ENCODE results near the gene MEIOB.
"Not testable (repeated sequence)": the region's sequence is repeated elsewhere in the genome, so short reads cannot be mapped to it uniquely, and the experiment has no call there.

The MEIOB gene

GRCh38 chr16:1815461-1815860, 56.5 kb downstream of the MEIOB start:
- no peak for DNase-seq (ENCODE audit: low read depth)

DNA sequence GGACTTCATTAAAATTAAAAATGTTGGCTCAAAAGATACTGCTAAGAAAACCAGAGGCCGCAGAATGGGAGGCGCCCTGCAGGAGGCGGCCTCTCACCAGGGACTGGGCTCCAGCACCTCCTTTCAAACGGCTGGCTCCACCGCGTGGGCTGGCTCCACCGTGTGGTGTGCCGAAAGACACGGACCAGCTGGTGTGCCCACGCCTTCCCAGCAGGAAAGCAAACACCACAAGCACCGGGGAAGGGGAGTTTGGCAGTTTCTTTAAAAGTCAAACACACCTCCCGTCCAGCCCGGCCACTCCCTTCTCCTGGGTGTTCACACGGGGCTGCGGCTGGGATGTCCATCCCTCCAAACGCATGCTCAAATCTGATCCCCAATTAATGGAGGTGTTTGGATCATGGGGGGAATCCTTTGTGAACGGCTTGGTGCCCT, 59.2 kb downstream of the MEIOB start:
- peak; percentile 58 for DNase-seq (ENCODE audit: low read depth)

DNA sequence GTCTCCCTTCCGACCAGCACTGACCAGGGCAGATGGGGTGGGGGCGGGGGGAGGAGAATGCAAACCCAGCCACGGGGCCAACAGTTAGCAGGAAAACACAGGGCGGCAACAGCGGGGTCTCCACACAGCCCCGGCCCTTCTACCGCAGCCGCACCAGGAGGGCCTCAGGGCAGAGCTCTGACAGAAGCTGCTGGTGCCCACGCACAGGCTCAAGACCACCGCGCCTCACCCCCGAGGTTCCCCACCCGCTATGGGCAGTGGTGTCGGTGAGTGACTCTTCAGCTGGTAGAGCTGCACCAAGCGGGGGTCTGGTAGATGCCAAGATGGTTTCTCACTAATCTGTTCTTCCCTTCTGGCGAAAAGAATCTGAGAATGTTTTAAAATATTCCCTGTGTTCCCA, 61.4 kb downstream of the MEIOB start:
- DNase-seq (ENCODE audit: low read depth) = no peak

- DNase-seq (ENCODE audit: low read depth) = no peak
Measured at GRCh38 chr16:1810106-1810505, 61.9 kb downstream of the MEIOB start.

- DNase-seq (ENCODE audit: low read depth) = no peak
Measured at GRCh38 chr16:1809281-1809801, 62.6 kb downstream of the MEIOB start.

DNA sequence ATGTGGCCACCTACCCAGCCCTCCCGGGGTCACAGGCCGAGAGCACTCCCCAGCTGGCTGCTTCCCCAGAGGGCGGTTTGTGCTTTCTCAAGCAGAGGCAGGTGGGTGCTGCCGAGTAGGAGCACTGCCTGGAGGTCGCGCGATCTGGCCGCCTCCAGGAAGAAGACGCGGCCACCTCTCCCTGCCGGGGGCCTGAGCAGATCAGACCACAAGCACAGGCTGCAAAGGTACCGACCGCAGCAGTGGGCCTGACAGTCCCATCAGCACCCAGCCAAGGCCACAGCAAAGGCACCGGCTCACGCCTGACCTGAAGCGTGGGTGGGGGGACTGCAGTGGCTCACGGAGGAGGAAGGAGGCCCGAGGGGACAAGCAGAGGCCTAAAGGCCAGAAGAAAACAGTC, 63.3 kb downstream of the MEIOB start:
- DNase-seq (ENCODE audit: low read depth) = no peak

DNA sequence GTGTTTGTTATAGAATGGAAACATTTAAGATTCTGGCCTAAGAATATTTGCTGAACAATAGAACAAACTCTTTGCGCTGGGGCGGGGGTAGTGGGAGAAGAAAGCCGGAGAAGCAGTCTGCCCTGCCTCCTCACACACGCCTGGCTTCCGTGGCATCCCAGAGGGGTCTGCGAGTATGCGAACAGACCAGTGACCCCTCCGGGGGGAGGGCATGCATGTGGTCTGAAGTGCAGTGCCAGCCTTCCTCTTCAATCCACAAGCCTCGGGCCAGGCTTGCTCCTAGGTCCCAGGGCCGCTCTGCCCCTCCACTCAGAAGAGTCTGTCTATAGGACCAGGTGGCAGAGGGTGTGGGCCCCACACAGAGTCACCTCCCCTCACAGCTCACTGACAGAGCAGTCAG, 64.3 kb downstream of the MEIOB start:
- no peak for DNase-seq (ENCODE audit: low read depth)

DNA sequence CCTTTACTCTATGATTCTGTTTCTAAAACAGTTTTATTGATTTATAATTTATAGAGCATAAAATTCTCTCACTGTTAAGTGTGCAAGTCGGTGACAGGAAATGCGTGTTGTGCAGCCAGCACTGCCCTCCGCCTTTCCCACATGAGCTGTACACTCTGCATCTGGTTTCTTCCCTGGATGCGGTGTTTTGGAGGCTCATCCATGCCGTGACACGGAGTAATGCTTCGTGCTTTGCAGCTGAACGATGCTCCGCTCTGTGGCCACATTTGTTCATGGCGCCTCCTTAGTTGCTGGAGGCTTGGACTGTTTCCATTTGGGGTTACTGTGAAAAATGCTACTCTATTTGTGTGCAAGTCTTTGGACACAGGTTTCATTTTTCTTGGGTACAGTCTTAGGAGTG, 71.3 kb downstream of the MEIOB start:
- DNase-seq (ENCODE audit: low read depth) = no peak

- not testable (repeated sequence) for DNase-seq (ENCODE audit: low read depth)
Measured at GRCh38 chr16:1799263-1799662, 72.7 kb downstream of the MEIOB start.

GRCh38 chr16:1794908-1795666, 76.9 kb downstream of the MEIOB start:
- DNase-seq (ENCODE audit: low read depth) = no peak

DNA sequence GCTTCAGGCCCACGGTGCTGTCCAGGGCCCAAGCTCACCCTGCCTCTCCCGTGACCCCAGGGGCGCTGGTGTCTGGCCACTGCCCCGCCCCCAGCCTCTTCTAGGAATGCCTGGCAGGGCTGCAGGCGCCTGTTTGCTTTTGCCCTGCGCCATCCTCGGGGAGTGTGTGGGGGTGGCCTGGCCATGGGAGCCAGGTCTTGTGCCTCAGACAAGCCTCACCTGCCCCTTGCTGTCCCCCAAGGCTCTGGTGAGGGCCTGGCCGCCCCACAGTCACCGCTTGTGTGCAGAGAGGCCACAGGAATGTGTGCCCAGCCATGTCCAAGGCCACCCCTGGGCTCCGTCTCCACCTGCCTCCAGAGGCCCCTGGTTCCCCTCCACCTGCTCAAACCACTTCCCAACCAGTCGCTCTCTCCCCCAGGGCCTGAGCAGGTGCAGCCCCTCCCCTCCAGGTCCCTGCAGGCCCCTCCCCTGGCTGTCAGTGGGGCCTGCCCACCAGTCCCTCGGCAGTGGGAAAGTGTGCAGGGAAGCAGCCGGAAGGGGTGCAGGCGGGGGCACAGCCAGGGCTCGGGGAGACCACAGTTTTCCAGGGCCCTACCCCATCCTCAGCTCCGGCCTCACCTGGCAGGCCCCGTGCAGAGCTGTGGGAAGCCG, 77.6 kb downstream of the MEIOB start:
- no peak for DNase-seq (ENCODE audit: low read depth)

GRCh38 chr16:1793578-1794220, 78.3 kb downstream of the MEIOB start, which contains the start of gene IGFALS:
IGFALS (minus strand) TSS chr16:1793705; CDS start chr16:1793652, 53 bp downstream.
- no peak for DNase-seq (ENCODE audit: low read depth)

DNA sequence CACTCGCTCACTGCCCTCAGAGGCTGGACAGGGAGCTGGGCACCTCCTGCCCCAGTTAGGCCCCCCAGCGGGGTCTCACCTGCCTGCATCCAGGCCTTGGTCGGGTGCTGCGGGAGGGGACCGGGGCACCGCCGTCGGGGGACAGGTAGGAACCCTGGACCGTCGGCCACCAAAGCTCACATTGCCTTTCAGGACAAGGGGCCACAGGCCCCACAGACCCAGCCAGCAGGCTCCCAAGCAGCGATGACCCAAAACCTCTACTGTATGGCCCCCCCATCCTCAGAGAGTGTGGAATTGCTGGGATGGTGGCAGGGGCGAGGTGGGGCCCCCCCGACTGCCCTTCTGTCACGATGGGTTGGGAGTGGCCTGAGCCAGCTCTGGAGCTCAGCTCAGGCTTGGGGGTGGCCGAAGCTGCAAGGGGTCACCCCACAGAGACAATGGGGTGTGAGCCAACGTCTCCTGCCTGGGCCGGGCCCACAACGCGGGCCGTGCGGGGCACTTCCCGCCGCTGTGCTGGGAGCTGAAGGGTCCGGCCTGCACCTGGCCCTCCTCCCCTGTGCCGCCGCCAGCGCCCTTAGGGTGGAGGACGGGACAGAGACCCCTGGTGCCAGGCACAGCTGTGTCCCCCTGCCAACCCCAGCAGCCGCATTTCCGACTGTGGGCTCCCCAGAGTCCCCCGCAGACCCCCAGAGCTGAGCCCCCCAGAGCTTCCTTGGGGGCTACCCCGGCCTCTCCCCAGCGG, 79.0 kb downstream of the MEIOB start:
- DNase-seq (ENCODE audit: low read depth) = no peak

DNA sequence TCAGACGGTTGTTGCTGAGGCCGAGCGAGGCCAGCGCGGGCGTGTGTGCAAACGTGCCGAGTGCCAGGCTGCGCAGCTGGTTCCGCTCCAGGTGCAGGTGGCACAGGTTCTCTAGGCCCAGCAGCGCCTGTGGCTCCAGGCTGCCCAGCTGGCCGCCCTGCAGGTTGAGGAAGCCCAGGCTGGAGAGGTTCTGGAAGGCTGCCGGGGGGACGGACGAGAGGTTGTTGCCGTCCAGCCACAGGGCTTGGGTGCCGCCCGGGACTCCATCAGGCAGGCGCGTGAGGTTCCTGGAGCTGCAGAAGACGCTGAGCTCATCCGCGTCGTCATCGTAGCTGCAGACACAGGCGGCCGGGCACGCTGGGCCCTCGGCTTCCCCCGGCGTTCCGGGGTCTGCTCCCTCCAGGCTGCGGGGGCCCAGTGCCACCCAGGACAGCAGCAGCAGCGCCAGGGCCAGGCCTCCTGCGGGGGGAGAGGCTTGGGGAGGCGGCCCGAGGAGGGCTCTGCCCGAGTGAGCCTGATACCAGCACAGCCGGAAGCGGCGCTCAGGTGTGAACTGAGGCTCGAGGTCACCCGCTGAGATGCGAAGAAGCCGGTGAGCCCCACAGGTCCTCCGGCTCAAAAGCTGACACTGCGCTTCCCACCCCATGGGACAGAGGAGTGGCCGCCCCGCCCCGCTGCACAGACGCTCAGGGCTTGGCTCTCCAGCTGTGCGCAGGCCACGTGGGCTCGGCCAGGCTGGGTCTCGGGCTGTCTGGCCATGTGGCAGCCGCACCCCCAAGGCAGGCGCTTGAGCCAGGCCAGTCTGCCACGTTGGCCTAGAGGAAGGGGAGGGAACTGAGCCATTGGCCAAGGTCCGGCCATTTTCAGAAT, 79.8 kb downstream of the MEIOB start:
- no peak for DNase-seq (ENCODE audit: low read depth)

- DNase-seq (ENCODE audit: low read depth) = no peak
Measured at GRCh38 chr16:1791256-1791942, 80.6 kb downstream of the MEIOB start.

GRCh38 chr16:1790611-1791255, 81.2 kb downstream of the MEIOB start:
- no peak for DNase-seq (ENCODE audit: low read depth)

- no peak for DNase-seq (ENCODE audit: low read depth)
Measured at GRCh38 chr16:1790261-1790610, 81.7 kb downstream of the MEIOB start.

- no peak for DNase-seq (ENCODE audit: low read depth)
Measured at GRCh38 chr16:1789643-1790045, 82.3 kb downstream of the MEIOB start.

- no peak for DNase-seq (ENCODE audit: low read depth)
Measured at GRCh38 chr16:1788708-1789100, 83.3 kb downstream of the MEIOB start.

DNA sequence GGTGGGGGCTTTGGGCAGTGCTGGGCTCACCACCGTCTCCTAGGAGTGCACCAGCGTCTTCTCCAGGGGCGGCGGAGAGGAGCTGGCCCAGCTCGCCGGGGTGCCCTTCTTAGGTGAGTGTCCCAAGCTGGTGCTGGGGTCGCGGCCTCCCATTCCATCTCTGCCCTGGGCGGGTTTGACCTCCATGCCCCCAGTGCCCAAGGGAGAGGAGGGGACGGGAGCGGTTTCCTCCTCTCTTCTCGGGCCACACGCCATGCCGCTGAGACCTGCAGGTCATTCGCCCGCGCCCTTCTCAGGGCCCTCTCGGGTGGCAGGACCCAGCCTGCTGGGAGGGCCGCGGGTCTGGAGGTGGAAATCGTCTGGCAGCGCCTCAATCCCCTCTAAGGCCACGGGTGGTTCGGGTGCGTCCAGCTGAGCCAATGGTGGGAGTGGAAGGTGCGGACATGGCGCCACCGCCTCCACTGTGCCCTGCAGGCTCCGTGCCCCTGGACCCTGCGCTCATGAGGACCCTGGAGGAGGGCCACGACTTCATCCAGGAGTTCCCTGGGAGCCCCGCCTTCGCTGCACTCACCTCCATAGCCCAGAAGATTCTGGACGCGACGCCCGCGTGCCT, 83.8 kb downstream of the MEIOB start:
- DNase-seq (ENCODE audit: low read depth) = no peak
